Endothelial cell of umbilical vein (primary cell): ENCODE measurements around the gene CIAO3. TPM values are rescaled to one million over a fixed set of nuclear protein-coding genes. Genes with fewer than 3 reads are reported as not detected.

Experiments
- BruUV-seq: library from RNA; stranded (reverse); fragments of 400-500 nt; replicated peaks from 2 replicates; lab custom pipeline; 2021; lab: Mats Ljungman, UMichigan
- CTCF ChIA-PET: fragments of 300-600, 350-600 bp; sonication (Branson Sonifier 250); formaldehyde crosslinking; loops from one replicate; lab custom pipeline; 2021; ENCODE audit warnings: antibody characterized with exemption, inconsistent platforms; lab: Charles Lee
- POLR2A ChIA-PET: fragments of 300-600, 350-600 bp; sonication (Branson Sonifier 250); formaldehyde crosslinking; loops from one replicate; lab custom pipeline; 2021; ENCODE audit warnings: antibody characterized with exemption, inconsistent platforms; lab: Charles Lee
- DNase-seq: peaks from one replicate; pipeline ENCODE4 v3.0.0-alpha.2; 2011; ENCODE audit warnings: low read depth, low spot score
- FAIRE-seq: peaks from 2 replicates; lab custom pipeline; 2011; peaks lifted over from hg19 to GRCh38; lab: Jason Lieb, UNC
- H2AFZ ChIP-seq: 2 replicates; pipeline ENCODE4 v1.6.0; 2012; ENCODE audit warnings: low read depth, low read length, control low read depth, inconsistent platforms
- H3K27ac ChIP-seq: 2 replicates; pipeline ENCODE4 v1.5.1; 2011; ENCODE audit warnings: low read depth, mild to moderate bottlenecking, control low read depth, low read length, moderate library complexity; ENCODE audit not compliant: insufficient read depth
- H3K27me3 ChIP-seq, 2 experiments: 2 replicates each; pipeline versions ENCODE4 v1.6.0 to v1.6.1; 2011; ENCODE audit warnings: low read length in 2 of 2, mixed read lengths in 1 of 2; ENCODE audit not compliant: control insufficient read depth in 2 of 2, insufficient read depth in 2 of 2
- H3K36me3 ChIP-seq, 2 experiments: 2 replicates in 1 of 2; 3 replicates in 1 of 2; pipeline ENCODE4 v1.5.1; 2011; ENCODE audit warnings: low read length in 2 of 2, mild to moderate bottlenecking in 1 of 2, moderate library complexity in 1 of 2; ENCODE audit not compliant: control insufficient read depth in 2 of 2, insufficient read depth in 2 of 2; ENCODE audit errors: extremely low read depth in 1 of 2
- H3K4me1 ChIP-seq: 3 replicates; pipeline ENCODE4 v1.5.1; 2011; ENCODE audit warnings: mild to moderate bottlenecking, low read length; ENCODE audit not compliant: control insufficient read depth, insufficient read depth; ENCODE audit errors: extremely low read depth
- H3K4me2 ChIP-seq: 2 replicates; pipeline ENCODE4 v1.6.1; 2011; ENCODE audit warnings: low read length, control low read depth, mixed read lengths; ENCODE audit not compliant: insufficient read depth
- H3K4me3 ChIP-seq, 3 experiments: fragments of 200-600 bp in 1 of 3; sonication (generic), shearing (Covaris generic) in 1 of 3; replicated peaks in 1 of 3; 2 replicates each; pipeline ENCODE4 v1.5.1; 2011 to 2016; ENCODE audit warnings: control low read depth in 3 of 3, low read length in 3 of 3, mild to moderate bottlenecking in 2 of 3, inconsistent platforms in 1 of 3, low read depth in 1 of 3, moderate library complexity in 1 of 3; ENCODE audit not compliant: insufficient read depth in 1 of 3
- H3K79me2 ChIP-seq: 2 replicates; pipeline ENCODE4 v1.6.0; 2012; ENCODE audit warnings: low read length, inconsistent platforms; ENCODE audit not compliant: control insufficient read depth, insufficient read depth
- H3K9ac ChIP-seq: replicated peaks from 2 replicates; pipeline ENCODE3; 2011; ENCODE audit warnings: low read length, control low read depth; ENCODE audit not compliant: insufficient read depth; ENCODE audit errors: extremely low read depth
- H3K9me1 ChIP-seq: replicated peaks from 3 replicates; pipeline ENCODE4 v1.6.0; 2011; ENCODE audit warnings: mild to moderate bottlenecking, low read length; ENCODE audit not compliant: control insufficient read depth, insufficient read depth; ENCODE audit errors: extremely low read depth
- H3K9me3 ChIP-seq: replicated peaks from 2 replicates; pipeline ENCODE4 v1.5.1; 2012; ENCODE audit warnings: low read length, inconsistent platforms; ENCODE audit not compliant: control insufficient read depth, insufficient read depth
- H4K20me1 ChIP-seq: replicated peaks from 2 replicates; pipeline ENCODE3; 2011; ENCODE audit warnings: mild to moderate bottlenecking, low read length; ENCODE audit not compliant: control insufficient read depth, insufficient read depth; ENCODE audit errors: extremely low read depth
- CTCF ChIP-seq, 2 donors: IDR thresholded peaks; 1 replicate in 1 of 2; 2 replicates in 1 of 2; pipeline ENCODE4 v1.5.1; 2011; ENCODE audit warnings: low read length in 2 of 2, mild to moderate bottlenecking in 2 of 2, moderate library complexity in 2 of 2, control low read depth in 1 of 2, inconsistent platforms in 1 of 2, low read depth in 1 of 2; ENCODE audit not compliant: insufficient read depth in 1 of 2; ENCODE audit errors: extremely low read depth in 1 of 2
- FOS ChIP-seq: IDR thresholded peaks from 2 replicates; pipeline ENCODE4 v1.6.1; 2011; ENCODE audit warnings: mild to moderate bottlenecking, low read length, moderate library complexity, borderline replicate concordance; ENCODE audit not compliant: insufficient read depth
- GATA2 ChIP-seq: IDR thresholded peaks from 2 replicates; pipeline ENCODE4 v1.7.0; 2011; ENCODE audit warnings: low read depth, mild to moderate bottlenecking, moderate library complexity, mixed read lengths, low read length; ENCODE audit not compliant: insufficient read length, insufficient read depth
- JUN ChIP-seq: IDR thresholded peaks from 2 replicates; pipeline ENCODE4 v1.6.1; 2011; ENCODE audit warnings: borderline replicate concordance, low read depth; ENCODE audit not compliant: insufficient read length, insufficient read depth
- MAX ChIP-seq: IDR thresholded peaks from 2 replicates; pipeline ENCODE4 v1.6.1; 2011; ENCODE audit not compliant: insufficient read depth, insufficient read length
- MYC ChIP-seq: IDR thresholded peaks from one replicate; pipeline ENCODE4 v1.6.1; 2011; ENCODE audit warnings: mild to moderate bottlenecking, low read depth, low read length
- POLR2A ChIP-seq: IDR thresholded peaks from 2 replicates; pipeline ENCODE4 v1.6.1; 2012; ENCODE audit warnings: low read depth, mild to moderate bottlenecking, control low read depth, low read length
- POLR2AphosphoS5 ChIP-seq: IDR thresholded peaks from 2 replicates; pipeline ENCODE4 v1.6.1; 2012; ENCODE audit warnings: low read depth, mild to moderate bottlenecking, control low read depth, low read length, moderate library complexity; ENCODE audit not compliant: insufficient read depth
- dilution Hi-C: fragments of 300-500 bp; cut with MboI; formaldehyde crosslinking; loops from one replicate; pipeline ENCODE4 v1.15.0; 2019; ENCODE audit warnings: low sequenced_read_pairs; ENCODE audit not compliant: extremely low pct_ligation_motif_present
- intact Hi-C: fragments of 100-400 bp; cut with micrococcal nuclease; formaldehyde crosslinking; loops from one replicate; pipeline ENCODE4 v1.10.0; 2022
- polyA plus RNA-seq, 4 experiments: library from polyadenylated mRNA; depleted of rRNA in 3 of 4; stranded (reverse) in 3 of 4; unstranded in 1 of 4; fragments of >200 nt; gene quantifications; 2 replicates each; pipeline versions ENCODE4 v1.2.1 to v1.2.3, GENCODE V29; 2011 to 2012; ENCODE audit warnings: missing spikeins in 1 of 4
- total RNA-seq: library from RNA; stranded (reverse); gene quantifications from 2 replicates; pipeline ENCODE4 v1.2.3, GENCODE V29; 2021

CIAO3 gene
- total and polyA plus RNA-seq, 2 donors (not counting 3 experiments of a cell fraction or from before 2014, with no cell fraction given): 23.1 to 33.8 TPM

- Histone ChIP-seq H3K36me3 (no peaks in the 10 kb centered on the region), H2AFZ (no peak overlapping the region), H3K4me1 (no peaks in the 10 kb centered on the region), H3K27ac (no peak overlapping the region), H3K27me3 (no peaks in the 10 kb centered on the region), H3K9me3 (no peaks in the 10 kb centered on the region), H3K9me1 (no peaks in the 10 kb centered on the region), H3K4me3 (no peak overlapping the region), H3K79me2 (no peaks in the 10 kb centered on the region), H4K20me1 (no peaks in the 10 kb centered on the region), H3K4me2 (no peak overlapping the region), H3K9ac (no peak overlapping the region)
- no TSS peak for BruUV-seq
- CTCF ChIA-PET: no interaction called here
- TF ChIP-seq MYC: no peak
- TF ChIP-seq CTCF (IDR thresholded peaks at IDR 0.05; ENCODE audit: extremely low read depth in 1 of 2, insufficient read depth in 1 of 2, low read depth in 1 of 2, low read length in 2 of 2): no peak
- no peak for TF ChIP-seq GATA2
- TF ChIP-seq JUN: no peak
- TF ChIP-seq MAX: no peak
- TF ChIP-seq FOS: no peak
- TF ChIP-seq POLR2A: no peak
- TF ChIP-seq POLR2AphosphoS5: no peak
- dilution Hi-C loops (no loop called here), intact Hi-C loops (no loop called here)
- POLR2A ChIA-PET: no interaction called here
- FAIRE-seq: no peak
- no peak for DNase-seq
Measured at GRCh38 chr16:762595-763268, 21.9 kb upstream of the CIAO3 start.
